ENCODE data around the gene SULT1A1. TPM values are rescaled to one million over a fixed set of nuclear protein-coding genes. Genes with fewer than 3 reads are reported as not detected.
A peak's percentile ranks its signal among the peaks of the same experiment; 100 is the strongest.
"Not testable (repeated sequence)": the region's sequence is repeated elsewhere in the genome, so short reads cannot be mapped to it uniquely, and the experiment has no call there.

SULT1A1 gene
- total RNA-seq, 1 donor from 2014 or later: 12.1 TPM

DNA sequence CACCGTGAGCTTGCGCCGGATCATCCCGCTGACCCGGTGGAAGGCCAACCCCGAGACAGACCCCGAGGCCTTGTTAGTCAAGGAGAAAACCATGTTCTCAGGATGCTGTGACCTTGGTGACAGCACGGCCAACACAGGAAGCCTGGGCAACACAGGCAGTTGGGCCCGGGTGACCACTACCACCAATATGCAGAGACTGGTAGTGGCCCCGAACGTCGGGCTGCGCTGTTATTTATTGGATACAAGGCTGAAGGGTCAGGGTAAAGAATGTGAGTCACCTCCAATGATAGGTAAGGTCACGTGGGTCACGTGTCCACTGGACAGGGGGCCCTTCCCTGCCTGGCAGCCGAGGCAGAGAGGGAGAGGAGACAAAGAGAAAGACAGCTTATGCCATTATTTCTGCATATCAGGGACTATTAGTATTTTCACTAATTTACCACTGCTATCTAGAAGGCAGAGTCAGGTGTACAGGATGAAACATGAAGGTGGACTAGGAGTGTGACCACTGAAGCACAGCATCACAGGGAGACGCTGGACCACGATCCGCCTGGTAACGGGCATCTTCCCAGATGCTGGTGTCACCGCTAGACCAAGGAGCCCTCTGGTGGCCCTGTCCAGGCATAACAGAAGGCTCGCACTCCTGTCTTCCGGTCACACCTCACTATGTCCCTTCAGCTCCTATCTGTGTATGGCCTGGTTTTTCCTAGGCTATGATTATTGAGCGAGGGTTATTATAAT is 5.8 kb upstream of the SULT1A1 start:
- H3K36me3 Mint-ChIP-seq (ENCODE audit: low read depth); H3K27ac Mint-ChIP-seq; intact Hi-C loops (cut with micrococcal nuclease); H3K9me3 Mint-ChIP-seq; H3K4me3 Mint-ChIP-seq; H3K4me1 Mint-ChIP-seq; H3K27me3 Mint-ChIP-seq: not testable (repeated sequence)
- peak; percentile 73 for DNase-seq

DNA sequence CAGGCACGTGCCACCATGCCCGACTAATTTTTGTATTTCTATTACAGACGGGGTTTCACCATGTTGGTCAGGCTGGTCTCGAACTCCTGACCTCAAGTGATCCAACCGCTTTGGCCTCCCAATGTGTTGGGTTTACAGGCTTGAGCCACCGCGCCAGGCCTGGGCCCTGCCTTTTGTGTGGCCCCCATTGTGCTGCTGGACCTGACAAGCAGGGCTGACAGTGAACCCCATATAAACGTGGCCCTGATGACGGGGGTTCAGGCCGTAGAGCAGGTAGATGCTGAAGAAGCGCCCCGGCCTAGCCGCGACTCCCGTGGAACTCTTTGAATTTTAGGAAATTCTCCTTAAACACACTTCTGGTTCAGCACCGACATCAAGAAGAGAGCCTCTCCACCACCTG is 4.7 kb upstream of the SULT1A1 start:
- H3K36me3 Mint-ChIP-seq (ENCODE audit: low read depth); H3K9me3 Mint-ChIP-seq; H3K4me1 Mint-ChIP-seq; H3K27ac Mint-ChIP-seq; H3K27me3 Mint-ChIP-seq; intact Hi-C loops (cut with micrococcal nuclease); H3K4me3 Mint-ChIP-seq; DNase-seq: not testable (repeated sequence)

DNA sequence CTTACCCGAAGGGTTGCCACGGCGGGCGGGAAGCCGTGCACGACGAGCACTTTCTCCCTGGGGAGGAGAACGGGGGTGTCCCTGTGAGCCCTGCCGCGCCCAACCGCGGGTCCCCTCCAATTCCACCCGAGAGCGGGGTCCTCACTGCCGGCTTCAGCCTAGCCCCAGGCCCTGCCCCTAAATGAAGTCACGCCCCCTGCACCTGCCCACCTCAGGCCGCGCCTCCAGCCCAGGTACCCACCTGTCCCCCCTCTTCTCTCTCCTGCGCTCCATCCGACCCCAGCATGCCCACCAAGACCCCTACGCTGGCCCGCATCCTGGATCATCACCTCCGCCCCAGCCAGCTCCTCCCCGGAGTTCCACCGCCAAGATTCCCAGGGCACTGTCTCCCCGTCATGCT is 4.1 kb upstream of the SULT1A1 start:
- intact Hi-C loops (cut with micrococcal nuclease): not testable (repeated sequence)

DNA sequence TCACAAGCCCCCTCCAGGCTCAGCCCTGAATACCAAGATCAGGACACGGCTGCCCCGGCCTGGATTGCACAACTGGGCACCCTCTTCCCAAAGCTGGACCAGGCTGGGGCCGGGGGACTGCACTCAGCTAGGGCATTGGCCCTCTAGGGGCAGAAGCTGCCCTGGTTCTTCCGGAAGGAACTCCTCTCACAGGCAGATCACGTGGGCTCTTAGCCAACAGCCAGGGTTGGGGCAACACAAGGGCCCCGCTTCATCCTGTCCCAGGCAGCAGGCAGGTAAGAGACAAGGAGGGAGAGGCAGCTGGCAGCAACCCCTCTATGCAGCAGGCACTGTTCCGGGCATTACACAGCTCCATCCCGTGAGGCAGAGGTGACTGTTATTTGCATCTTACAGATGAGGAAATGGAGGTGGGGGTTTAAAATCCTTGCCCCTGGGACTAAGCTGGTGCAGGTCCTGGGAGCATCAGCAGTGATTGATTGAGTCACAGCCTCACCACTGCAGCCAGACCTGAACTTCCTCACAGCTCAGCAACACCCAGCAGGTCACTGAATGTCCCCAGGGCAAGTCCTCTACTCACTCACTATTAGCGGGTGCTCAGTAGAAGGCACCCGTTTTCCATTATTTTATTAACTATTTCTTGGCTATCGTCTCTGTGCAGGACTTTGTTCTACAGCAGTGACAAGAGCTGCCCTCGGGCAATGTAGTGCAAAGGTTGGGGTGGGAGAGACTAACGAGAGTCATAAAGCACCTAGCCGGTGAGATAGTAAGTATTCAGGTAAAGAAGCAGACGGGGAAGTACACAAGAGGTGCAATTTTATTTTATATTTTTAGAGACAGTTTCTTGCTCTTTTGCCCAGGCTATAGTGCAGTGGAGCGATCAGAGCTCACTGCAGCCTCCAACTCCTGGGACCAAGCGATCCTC is 2.8 kb upstream of the SULT1A1 start:
- H3K4me1 Mint-ChIP-seq; H3K27ac Mint-ChIP-seq; DNase-seq; H3K36me3 Mint-ChIP-seq (ENCODE audit: low read depth); H3K27me3 Mint-ChIP-seq; intact Hi-C loops (cut with micrococcal nuclease); H3K4me3 Mint-ChIP-seq; H3K9me3 Mint-ChIP-seq: not testable (repeated sequence)

More for the DNA sequence above, 4.1 kb upstream of the SULT1A1 start:
- H3K4me1 Mint-ChIP-seq; H3K4me3 Mint-ChIP-seq; H3K36me3 Mint-ChIP-seq (ENCODE audit: low read depth); DNase-seq; H3K27ac Mint-ChIP-seq; H3K27me3 Mint-ChIP-seq; H3K9me3 Mint-ChIP-seq: not testable (repeated sequence)

GRCh38 chr16:28610595-28611191 is 849 bp upstream of the SULT1A1 start:
- intact Hi-C loops (cut with micrococcal nuclease): no loop called here
- H3K27ac Mint-ChIP-seq: no peak overlapping the region

DNA sequence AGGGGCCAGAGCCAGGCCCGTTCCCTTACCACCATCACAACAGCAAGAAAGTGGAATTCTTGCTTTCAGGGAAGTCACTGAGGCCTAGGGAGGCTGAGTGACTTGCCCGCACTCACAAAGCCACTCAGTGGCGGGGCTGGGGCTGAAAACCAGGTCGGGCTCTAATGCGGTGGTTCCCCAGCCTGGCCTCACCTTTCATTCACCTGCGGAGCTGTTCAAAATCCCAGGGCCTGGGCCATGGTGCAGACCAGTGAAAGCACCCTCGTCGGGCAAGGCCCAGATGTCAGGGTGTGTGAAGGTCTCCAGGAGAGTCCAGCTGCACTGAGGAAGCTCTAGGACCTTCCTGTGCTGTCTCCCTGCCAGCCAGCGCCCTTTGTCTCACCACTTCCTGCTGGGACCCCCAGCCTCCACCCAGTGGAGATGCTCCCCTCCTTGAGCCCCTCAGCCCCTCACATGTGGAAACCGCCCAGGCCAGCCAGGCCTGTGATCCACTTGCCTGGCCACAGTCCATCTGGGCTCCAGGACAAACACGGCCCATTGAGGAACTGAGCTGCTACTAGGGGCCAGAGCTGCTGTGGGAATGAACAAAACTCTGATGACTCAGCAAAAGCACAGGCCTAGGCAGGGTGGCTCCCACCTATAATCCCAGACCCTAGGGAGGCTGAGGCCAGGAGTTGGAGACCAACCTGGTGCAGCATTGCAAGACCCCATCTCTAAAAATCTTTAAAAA is 812 bp downstream of the SULT1A1 start:
- H3K27ac Mint-ChIP-seq; intact Hi-C loops (cut with micrococcal nuclease): not testable (repeated sequence)

More at GRCh38 chr16:28610595-28611191, 849 bp upstream of the SULT1A1 start:
- Mint-ChIP-seq H3K36me3 (ENCODE audit: low read depth) (no peaks in the 10 kb centered on the region), H3K27me3 (no peaks in the 10 kb centered on the region), H3K4me1 (peaks cover 5% of the 10 kb centered on the region), H3K9me3 (no peaks in the 10 kb centered on the region), H3K4me3 (no peak overlapping the region)
- DNase-seq: no peak

GRCh38 chr16:28608496-28608808 is 1.4 kb downstream of the SULT1A1 start:
- H3K27me3 Mint-ChIP-seq; intact Hi-C loops (cut with micrococcal nuclease); H3K4me3 Mint-ChIP-seq; H3K27ac Mint-ChIP-seq; H3K4me1 Mint-ChIP-seq; H3K9me3 Mint-ChIP-seq; DNase-seq; H3K36me3 Mint-ChIP-seq (ENCODE audit: low read depth): not testable (repeated sequence)

More for the DNA sequence above, 812 bp downstream of the SULT1A1 start:
- H3K9me3 Mint-ChIP-seq; DNase-seq; H3K4me1 Mint-ChIP-seq; H3K36me3 Mint-ChIP-seq (ENCODE audit: low read depth); H3K27me3 Mint-ChIP-seq; H3K4me3 Mint-ChIP-seq: not testable (repeated sequence)

DNA sequence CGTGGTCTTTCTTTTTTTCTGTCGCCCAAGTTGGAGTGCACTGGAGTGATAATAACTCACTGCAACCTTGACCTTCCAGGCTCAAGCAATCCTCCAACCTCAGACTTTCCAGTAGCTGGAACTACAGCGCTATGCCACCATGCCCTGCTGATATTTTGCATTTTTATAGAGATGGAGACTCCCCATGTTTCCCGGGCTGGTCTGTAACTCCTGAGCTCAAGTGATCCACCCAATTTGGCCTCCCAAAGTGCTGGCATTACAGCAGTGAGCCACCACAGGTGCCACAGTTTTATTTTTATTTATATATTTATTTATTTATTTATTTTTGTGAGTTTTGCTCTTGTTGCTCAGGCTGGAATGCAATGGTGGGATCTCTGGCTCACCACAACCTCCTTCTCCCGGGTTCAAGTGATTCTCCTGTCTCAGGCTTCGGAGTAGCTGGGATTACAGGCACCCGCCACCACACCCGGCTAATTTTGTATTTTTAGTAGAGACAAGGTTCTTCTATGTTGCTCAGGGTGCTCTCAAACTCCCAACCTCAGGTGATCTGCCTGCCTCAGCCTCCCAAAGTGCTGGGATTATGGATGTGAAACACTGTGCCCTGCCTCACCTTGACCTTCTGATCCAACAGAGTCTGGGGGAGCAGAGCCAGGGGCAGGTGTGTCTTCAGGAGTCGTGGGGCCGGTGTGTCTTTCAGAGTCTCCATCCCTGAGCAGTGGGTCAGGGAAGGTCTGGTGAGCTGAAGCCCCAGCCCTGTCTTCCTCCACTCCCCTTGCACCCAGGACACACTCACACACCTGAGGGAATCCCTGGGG is 2.0 kb downstream of the SULT1A1 start:
- DNase-seq; H3K9me3 Mint-ChIP-seq; H3K27ac Mint-ChIP-seq; H3K27me3 Mint-ChIP-seq; H3K4me1 Mint-ChIP-seq; intact Hi-C loops (cut with micrococcal nuclease); H3K4me3 Mint-ChIP-seq; H3K36me3 Mint-ChIP-seq (ENCODE audit: low read depth): not testable (repeated sequence)

DNA sequence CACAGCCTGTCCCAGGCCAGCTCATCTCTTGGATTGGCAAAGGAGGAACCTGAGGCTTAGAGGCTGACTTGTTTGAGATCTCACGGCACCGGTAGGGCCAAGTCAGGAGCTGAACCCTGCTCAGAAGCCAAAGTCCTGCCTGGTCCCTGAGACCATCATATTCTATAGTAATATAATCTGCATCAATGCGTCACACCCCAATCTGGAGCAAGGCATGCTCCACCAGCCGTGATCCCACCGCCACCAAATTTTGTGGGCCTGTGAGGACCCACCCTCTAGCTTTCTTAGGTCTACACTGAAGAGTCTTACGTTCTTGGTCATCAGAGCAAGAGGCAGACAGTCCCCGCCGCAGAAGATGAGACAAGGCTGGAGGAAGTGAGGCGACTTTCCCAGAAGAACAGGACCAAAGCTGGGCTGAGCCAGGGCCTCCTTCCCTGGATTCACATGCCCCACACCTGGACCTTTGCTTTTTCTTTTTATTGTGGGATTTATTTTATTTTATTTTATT is 2.7 kb downstream of the SULT1A1 start:
- DNase-seq: no peak
- Mint-ChIP-seq H3K36me3 (ENCODE audit: low read depth) (no peaks in the 10 kb centered on the region), H3K9me3 (no peaks in the 10 kb centered on the region), H3K4me3 (no peak overlapping the region), H3K27me3 (no peaks in the 10 kb centered on the region), H3K4me1 (peaks cover 5% of the 10 kb centered on the region), H3K27ac (no peak overlapping the region)
- intact Hi-C loops (cut with micrococcal nuclease): no loop called here

- no peak for DNase-seq
- Mint-ChIP-seq H3K4me1 (peaks cover 5% of the 10 kb centered on the region), H3K4me3 (no peak overlapping the region), H3K36me3 (ENCODE audit: low read depth) (no peaks in the 10 kb centered on the region), H3K27me3 (no peaks in the 10 kb centered on the region), H3K27ac (no peak overlapping the region), H3K9me3 (no peaks in the 10 kb centered on the region)
- intact Hi-C loops (cut with micrococcal nuclease): no loop called here
Measured at GRCh38 chr16:28606291-28607115, 3.3 kb downstream of the SULT1A1 start.

GRCh38 chr16:28604186-28604565 is 5.7 kb downstream of the SULT1A1 start:
- DNase-seq: no peak
- intact Hi-C loops (cut with micrococcal nuclease): no loop called here
- no peaks in the 10 kb centered on the region for H3K27me3 Mint-ChIP-seq
- no peaks in the 10 kb centered on the region for H3K36me3 Mint-ChIP-seq (ENCODE audit: low read depth)
- H3K4me3 Mint-ChIP-seq: no peak overlapping the region
- no peaks in the 10 kb centered on the region for H3K9me3 Mint-ChIP-seq
- no peaks in the 10 kb centered on the region for H3K4me1 Mint-ChIP-seq
- H3K27ac Mint-ChIP-seq: no peak overlapping the region

DNA sequence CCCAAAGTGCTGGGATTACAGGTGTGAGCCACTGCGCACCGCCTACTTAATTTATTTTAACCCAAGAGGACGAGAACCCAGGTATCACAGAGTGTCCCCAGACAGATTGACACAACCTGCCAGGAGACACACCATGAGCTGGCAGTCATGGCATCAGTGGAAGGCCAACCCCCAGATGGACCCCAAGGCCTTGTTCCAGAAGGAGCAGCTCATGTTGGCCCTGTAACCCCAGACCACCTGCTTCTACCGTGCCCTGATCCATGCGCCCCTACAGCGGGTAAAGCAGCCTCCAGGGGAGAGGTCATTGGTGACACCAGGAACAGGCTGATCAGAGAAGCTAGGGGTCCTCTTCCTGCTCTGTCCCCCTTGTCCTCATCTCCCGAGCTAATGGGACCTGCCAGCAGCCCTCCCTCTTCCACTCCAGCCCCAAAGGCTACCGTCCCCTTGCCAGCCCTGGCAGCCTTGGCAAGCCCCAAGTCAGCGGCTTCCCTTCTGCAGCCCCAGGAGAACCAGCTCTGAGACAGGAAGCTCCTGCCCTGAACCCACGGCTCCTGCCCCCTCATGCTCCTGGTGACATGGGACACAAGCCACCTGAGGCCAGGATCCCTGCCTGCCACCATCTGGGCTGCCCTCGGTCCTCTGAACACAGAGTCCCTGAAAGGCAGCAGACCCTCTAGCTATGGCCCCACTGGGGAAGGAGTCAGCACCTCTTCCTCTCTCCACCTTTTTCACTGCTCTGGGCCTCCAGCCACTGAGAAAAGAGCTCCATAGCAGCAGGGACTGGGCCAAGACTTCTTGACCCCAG is 6.3 kb downstream of the SULT1A1 start:
- no peaks in the 10 kb centered on the region for H3K27me3 Mint-ChIP-seq
- no peaks in the 10 kb centered on the region for H3K4me1 Mint-ChIP-seq
- intact Hi-C loops (cut with micrococcal nuclease): no loop called here
- H3K4me3 Mint-ChIP-seq: no peak overlapping the region
- no peak overlapping the region for H3K27ac Mint-ChIP-seq
- H3K9me3 Mint-ChIP-seq: no peaks in the 10 kb centered on the region
- no peak for DNase-seq
- H3K36me3 Mint-ChIP-seq (ENCODE audit: low read depth): no peaks in the 10 kb centered on the region

Data from activated CD4-positive, alpha-beta T cell treated with anti-CD3 and anti-CD28 coated beads, Interleukin-2, amount 10 ng/mL, durations not matched to agents 24 days and 14 days (primary cell).